GM18951 (cell line): ENCODE measurements around the gene SPG11.
A peak's percentile ranks its signal among the peaks of the same experiment; 100 is the strongest.
"Not testable (repeated sequence)": the region's sequence is repeated elsewhere in the genome, so short reads cannot be mapped to it uniquely, and the experiment has no call there.

Source experiments
- POLR2A ChIP-seq: IDR thresholded peaks from 4 replicates; pipeline ENCODE4 v1.6.1; 2011; ENCODE audit warnings: mild to moderate bottlenecking; ENCODE audit not compliant: insufficient read length, insufficient read depth; ENCODE audit errors: extremely low read depth
- in situ Hi-C: fragments of 300-500 bp; cut with MboI; formaldehyde crosslinking; loops from one replicate; pipeline ENCODE4 v1.12.0; 2022; ENCODE audit warnings: low sequenced_read_pairs, mixed read lengths, inconsistent platforms; ENCODE audit not compliant: unreplicated experiment

Gene SPG11, protein sequence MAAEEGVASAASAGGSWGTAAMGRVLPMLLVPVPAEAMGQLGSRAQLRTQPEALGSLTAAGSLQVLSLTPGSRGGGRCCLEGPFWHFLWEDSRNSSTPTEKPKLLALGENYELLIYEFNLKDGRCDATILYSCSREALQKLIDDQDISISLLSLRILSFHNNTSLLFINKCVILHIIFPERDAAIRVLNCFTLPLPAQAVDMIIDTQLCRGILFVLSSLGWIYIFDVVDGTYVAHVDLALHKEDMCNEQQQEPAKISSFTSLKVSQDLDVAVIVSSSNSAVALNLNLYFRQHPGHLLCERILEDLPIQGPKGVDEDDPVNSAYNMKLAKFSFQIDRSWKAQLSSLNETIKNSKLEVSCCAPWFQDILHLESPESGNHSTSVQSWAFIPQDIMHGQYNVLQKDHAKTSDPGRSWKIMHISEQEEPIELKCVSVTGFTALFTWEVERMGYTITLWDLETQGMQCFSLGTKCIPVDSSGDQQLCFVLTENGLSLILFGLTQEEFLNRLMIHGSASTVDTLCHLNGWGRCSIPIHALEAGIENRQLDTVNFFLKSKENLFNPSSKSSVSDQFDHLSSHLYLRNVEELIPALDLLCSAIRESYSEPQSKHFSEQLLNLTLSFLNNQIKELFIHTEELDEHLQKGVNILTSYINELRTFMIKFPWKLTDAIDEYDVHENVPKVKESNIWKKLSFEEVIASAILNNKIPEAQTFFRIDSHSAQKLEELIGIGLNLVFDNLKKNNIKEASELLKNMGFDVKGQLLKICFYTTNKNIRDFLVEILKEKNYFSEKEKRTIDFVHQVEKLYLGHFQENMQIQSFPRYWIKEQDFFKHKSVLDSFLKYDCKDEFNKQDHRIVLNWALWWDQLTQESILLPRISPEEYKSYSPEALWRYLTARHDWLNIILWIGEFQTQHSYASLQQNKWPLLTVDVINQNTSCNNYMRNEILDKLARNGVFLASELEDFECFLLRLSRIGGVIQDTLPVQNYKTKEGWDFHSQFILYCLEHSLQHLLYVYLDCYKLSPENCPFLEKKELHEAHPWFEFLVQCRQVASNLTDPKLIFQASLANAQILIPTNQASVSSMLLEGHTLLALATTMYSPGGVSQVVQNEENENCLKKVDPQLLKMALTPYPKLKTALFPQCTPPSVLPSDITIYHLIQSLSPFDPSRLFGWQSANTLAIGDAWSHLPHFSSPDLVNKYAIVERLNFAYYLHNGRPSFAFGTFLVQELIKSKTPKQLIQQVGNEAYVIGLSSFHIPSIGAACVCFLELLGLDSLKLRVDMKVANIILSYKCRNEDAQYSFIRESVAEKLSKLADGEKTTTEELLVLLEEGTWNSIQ (N-terminal part only)

DNA sequence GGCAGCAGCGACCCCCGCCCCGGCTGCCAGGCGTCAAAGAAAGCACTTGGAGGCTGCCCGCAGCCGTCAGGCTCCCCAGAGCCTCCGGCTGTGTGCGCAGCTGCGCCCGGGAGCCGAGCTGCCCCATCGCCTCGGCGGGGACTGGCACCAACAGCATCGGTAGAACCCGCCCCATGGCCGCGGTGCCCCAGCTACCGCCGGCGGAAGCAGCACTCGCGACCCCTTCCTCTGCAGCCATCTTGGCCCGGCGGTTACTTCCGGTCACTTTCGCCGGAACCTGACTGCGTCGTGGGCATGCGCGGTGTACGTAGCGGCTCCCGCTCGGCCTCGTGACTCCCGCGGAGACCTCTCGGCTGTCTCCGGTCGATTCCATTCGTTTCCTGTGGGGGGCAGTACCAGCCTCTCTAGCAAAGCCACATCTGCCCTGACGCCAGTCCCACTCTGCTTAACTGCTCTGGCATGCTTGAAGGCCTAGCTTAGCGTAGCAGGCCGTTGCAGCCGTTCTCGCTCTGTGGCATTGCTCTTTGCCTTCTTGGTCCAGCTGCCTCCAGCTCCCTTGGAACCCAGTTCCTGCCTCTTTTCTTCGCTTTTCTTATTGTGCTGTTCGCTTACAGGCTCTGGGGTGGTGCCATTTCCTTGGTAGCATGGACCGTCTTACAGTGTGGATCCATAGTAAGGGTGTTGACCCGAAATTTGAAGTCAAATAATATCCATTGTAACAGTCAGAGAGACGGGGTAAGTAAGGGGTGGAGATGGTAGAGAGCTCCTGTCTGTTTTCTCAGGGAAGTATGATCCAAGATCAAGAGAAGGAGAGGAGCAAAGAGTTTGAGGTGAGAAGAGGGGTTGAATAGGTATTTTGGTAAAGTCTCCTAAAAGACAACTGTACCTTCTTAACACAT is at the start of gene SPG11:
Gene SPG11 (minus strand): TSS at position 253 of the 899 bp plus-strand sequence. CDS start 15 bp downstream, at position 238.
- peak; percentile 93 for TF ChIP-seq POLR2A
- in situ Hi-C loops: no loop called here

DNA sequence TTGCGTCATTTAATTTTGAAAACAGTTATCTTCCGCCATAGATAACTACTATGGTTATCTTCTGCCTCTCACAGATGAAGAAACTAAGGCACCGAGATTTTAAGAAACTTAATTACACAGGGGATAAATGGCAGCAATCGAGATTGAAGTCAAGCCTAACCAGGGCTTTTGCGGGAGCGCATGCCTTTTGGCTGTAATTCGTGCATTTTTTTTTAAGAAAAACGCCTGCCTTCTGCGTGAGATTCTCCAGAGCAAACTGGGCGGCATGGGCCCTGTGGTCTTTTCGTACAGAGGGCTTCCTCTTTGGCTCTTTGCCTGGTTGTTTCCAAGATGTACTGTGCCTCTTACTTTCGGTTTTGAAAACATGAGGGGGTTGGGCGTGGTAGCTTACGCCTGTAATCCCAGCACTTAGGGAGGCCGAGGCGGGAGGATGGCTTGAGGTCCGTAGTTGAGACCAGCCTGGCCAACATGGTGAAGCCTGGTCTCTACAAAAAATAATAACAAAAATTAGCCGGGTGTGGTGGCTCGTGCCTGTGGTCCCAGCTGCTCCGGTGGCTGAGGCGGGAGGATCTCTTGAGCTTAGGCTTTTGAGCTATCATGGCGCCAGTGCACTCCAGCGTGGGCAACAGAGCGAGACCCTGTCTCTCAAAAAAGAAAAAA is 49.0 kb upstream of the SPG11 start:
- in situ Hi-C loops: no loop called here
- TF ChIP-seq POLR2A: no peak

DNA sequence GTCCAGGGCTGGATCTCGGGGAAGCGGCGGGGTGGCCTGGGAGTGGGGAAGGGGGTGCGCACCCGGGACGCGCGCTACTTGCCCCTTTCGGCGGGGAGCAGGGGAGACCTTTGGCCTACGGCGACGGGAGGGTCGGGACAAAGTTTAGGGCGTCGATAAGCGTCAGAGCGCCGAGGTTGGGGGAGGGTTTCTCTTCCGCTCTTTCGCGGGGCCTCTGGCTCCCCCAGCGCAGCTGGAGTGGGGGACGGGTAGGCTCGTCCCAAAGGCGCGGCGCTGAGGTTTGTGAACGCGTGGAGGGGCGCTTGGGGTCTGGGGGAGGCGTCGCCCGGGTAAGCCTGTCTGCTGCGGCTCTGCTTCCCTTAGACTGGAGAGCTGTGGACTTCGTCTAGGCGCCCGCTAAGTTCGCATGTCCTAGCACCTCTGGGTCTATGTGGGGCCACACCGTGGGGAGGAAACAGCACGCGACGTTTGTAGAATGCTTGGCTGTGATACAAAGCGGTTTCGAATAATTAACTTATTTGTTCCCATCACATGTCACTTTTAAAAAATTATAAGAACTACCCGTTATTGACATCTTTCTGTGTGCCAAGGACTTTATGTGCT is 48.4 kb upstream of the SPG11 start:
- in situ Hi-C loops: no loop called here
- no peak for TF ChIP-seq POLR2A

DNA sequence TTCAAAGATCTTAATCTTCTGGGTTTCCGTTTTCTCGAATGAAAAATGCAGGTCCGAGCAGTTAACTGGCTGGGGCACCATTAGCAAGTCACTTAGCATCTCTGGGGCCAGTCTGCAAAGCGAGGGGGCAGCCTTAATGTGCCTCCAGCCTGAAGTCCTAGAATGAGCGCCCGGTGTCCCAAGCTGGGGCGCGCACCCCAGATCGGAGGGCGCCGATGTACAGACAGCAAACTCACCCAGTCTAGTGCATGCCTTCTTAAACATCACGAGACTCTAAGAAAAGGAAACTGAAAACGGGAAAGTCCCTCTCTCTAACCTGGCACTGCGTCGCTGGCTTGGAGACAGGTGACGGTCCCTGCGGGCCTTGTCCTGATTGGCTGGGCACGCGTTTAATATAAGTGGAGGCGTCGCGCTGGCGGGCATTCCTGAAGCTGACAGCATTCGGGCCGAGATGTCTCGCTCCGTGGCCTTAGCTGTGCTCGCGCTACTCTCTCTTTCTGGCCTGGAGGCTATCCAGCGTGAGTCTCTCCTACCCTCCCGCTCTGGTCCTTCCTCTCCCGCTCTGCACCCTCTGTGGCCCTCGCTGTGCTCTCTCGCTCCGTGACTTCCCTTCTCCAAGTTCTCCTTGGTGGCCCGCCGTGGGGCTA is 47.8 kb upstream of the SPG11 start, which contains the start of the genes B2M and PATL2:
Gene B2M (plus strand): TSS at position 422 of the 647 bp plus-strand sequence. CDS start 30 bp downstream, at position 452.
Gene PATL2 (minus strand): TSS at position 228 of the 647 bp plus-strand sequence. CDS start 34,833 bp downstream, outside the sequence.
- peak; percentile 100 for TF ChIP-seq POLR2A
- in situ Hi-C loops: no loop called here

DNA sequence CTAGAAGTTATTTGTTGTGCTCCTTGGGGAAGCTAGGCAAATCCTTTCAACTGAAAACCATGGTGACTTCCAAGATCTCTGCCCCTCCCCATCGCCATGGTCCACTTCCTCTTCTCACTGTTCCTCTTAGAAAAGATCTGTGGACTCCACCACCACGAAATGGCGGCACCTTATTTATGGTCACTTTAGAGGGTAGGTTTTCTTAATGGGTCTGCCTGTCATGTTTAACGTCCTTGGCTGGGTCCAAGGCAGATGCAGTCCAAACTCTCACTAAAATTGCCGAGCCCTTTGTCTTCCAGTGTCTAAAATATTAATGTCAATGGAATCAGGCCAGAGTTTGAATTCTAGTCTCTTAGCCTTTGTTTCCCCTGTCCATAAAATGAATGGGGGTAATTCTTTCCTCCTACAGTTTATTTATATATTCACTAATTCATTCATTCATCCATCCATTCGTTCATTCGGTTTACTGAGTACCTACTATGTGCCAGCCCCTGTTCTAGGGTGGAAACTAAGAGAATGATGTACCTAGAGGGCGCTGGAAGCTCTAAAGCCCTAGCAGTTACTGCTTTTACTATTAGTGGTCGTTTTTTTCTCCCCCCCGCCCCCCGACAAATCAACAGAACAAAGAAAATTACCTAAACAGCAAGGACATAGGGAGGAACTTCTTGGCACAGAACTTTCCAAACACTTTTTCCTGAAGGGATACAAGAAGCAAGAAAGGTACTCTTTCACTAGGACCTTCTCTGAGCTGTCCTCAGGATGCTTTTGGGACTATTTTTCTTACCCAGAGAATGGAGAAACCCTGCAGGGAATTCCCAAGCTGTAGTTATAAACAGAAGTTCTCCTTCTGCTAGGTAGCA is 47.0 kb upstream of the SPG11 start:
- in situ Hi-C loops: no loop called here
- peak; percentile 46 for TF ChIP-seq POLR2A

DNA sequence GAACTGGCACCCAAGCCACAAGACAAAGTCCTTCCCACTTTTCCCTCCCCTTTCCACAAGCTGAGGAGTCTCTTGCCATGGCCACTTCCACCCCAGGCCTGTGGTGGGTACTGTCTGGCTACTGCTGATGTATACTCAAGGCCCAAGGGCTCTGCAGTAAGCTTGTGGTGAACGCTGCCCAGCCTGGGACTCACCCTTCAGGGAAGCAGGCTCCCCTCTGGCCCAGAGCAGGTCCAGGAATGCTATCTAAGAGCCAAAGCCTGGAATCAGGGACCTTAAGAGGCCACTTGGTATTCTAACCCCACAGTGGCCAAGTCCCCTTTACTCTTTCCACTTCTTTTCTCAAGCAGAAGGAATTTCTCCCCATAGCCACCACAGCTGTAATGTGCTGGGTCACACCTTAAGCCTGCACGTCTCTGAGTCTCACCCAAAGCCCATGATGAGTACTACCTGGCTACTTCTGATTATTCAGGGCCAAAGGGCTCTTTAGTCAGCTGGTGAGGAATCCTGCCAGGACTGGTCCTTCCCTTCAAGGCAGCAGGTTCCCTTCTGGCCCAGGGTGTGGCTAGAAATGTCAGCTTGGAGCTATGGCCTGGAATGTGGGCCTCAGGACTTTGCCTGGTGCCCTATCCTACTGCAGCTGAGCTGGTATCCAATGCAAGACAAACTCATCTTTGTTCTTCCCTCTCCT is 43.6 kb upstream of the SPG11 start:
- no peak for TF ChIP-seq POLR2A

DNA sequence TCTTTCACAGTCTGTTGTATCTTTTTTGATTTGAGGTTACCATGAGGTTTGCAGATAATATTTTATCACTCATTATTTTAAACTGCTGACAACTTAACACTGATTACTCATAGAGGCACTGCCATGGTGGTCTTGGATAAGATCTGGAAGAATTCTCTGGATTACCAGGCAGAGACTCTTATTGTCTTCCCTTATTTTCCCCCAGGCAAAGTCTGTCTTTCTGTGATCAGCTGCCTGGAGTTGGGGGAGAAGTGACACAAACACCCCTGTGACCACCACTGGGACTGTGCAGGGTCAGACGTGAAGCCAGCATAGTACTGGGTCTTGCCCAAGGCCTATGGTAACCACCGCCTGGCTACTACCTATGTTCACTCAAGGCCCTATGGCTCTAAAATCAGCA is 42.9 kb upstream of the SPG11 start:
- in situ Hi-C loops: no loop called here

More for the DNA sequence above, 43.6 kb upstream of the SPG11 start:
- in situ Hi-C loops: no loop called here

DNA sequence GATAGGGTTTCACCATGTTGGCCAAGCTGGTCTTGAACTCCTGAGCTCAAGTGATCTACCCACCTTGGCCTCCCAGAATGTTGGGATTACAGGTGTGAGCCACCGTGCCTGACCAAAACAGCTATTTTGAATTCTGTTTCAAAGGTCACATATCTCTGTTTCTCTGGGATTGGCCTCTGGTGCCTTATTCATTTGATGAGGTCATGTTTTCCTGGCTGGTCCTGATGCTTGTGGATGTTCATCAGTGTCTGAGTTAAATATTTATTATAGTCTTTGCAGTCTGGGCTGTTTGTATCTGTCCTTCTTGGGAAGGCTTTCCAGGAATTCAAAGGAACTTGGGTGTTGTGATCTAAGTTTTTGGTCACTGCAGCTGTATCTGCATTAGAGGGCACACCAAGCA is 42.5 kb upstream of the SPG11 start:
- TF ChIP-seq POLR2A: no peak
- in situ Hi-C loops: no loop called here

More for the DNA sequence above, 42.9 kb upstream of the SPG11 start:
- no peak for TF ChIP-seq POLR2A

DNA sequence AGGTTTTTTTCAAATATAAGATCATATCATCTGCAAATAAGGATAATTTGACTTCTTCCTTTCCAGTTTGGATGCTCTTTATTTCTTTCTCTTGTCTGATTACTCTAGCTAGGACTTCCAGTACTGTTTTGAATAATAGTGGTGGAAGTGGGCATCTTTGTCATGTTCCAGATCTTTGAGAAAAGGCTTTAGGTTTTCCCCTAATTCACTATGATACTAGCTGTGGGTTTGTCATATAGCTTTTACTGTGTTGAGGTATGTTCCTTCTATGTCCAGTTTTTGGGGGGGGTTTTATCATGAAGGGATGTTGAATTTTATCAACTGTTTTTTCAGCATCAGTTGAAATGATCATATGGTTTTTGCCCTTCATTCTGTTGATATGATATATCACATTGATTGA is 37.2 kb upstream of the SPG11 start:
- in situ Hi-C loops: not testable (repeated sequence)

DNA sequence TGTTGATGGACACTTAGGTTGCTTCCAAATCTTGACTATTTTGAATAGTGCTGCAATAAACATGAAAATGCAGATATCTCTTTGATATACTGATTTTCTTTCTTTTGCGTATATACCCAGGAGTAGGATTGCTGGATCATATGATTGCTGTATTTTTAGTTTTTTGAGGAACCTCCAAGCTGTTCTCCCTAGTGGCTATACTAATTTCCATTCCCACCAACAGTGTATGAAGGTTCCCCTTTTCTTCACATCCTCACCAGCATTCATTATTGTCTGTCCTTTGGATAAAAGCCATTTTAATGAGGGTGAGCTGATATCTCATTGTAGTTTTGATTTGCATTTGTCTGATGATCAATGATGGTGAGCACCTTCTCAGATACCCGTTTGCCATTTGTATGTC is 35.2 kb upstream of the SPG11 start:
- in situ Hi-C loops: no loop called here
- no peak for TF ChIP-seq POLR2A
